Stimulated activated CD4-positive, alpha-beta T cell treated with anti-CD3 and anti-CD28 coated beads, Interleukin-4, amount 100 ng/mL, for 1 hour (primary cell): Measurements from ENCODE around the gene XRCC4.

Experiments used
- DNase-seq: peaks from one replicate; pipeline ENCODE4 v3.0.0-alpha.2; 2020

Gene XRCC4

GRCh38 chr5:83396662-83397061 lies 319.3 kb downstream of the XRCC4 start:
- DNase-seq, result no peak

DNA sequence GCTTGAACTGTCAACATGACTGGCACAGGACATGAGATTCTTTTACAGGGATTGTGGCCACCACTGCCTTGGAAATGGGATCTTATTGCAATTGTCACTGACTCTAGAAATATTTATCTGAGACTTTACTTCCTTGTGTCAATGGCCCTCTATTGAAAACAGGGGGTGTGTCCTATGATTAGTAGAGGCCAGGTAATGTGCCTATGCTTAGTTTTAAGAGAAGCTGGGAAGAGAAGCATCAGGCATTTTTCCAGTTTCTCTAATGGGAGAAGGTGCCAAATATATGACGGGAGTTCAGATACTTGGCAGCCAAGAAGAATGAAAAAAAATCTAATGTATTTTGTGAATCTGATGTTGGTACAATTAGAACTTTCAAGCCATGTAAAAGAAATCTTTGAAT lies 320.3 kb downstream of the XRCC4 start:
- no peak for DNase-seq

- no peak for DNase-seq
Measured at GRCh38 chr5:83400241-83400640, 322.9 kb downstream of the XRCC4 start.

- DNase-seq, result no peak
Measured at GRCh38 chr5:83400701-83401100, 323.4 kb downstream of the XRCC4 start.

- DNase-seq, result no peak
Measured at GRCh38 chr5:83401122-83401731, 323.9 kb downstream of the XRCC4 start.

- DNase-seq, result no peak
Measured at GRCh38 chr5:83401775-83402174, 324.4 kb downstream of the XRCC4 start.
